Osteoblast (primary cell): Measurements from ENCODE around the gene CHSY3. TPM values are rescaled to one million over a fixed set of nuclear protein-coding genes. Genes with fewer than 3 reads are reported as not detected.
A peak's percentile ranks its signal among the peaks of the same experiment; 100 is the strongest.

Experiments used
- DNase-seq: peaks from one replicate; pipeline ENCODE4 v3.0.0; 2011; ENCODE audit warnings: low spot score, mixed read lengths; ENCODE audit not compliant: insufficient read length; ENCODE audit errors: missing footprints
- H2AFZ ChIP-seq: 2 replicates; pipeline ENCODE4 v1.6.0; 2011; ENCODE audit warnings: mild to moderate bottlenecking, low read length
- H3K27ac ChIP-seq: 2 replicates; pipeline ENCODE4 v1.5.1; 2011; ENCODE audit warnings: mild to moderate bottlenecking, low read depth, low read length, moderate library complexity
- H3K27me3 ChIP-seq: 2 replicates; pipeline ENCODE4 v1.6.0; 2012; ENCODE audit warnings: mild to moderate bottlenecking, control low read depth, inconsistent platforms, low read length, moderate library complexity; ENCODE audit not compliant: insufficient read depth
- H3K36me3 ChIP-seq: 2 replicates; pipeline ENCODE4 v1.5.1; 2011; ENCODE audit warnings: mild to moderate bottlenecking, low read length, control low read depth, moderate library complexity; ENCODE audit not compliant: insufficient read depth
- H3K4me1 ChIP-seq: 2 replicates; pipeline ENCODE4 v1.5.1; 2011; ENCODE audit warnings: mild to moderate bottlenecking, low read length, control low read depth, moderate library complexity; ENCODE audit not compliant: insufficient read depth
- H3K4me2 ChIP-seq: 2 replicates; pipeline ENCODE4 v1.6.0; 2011; ENCODE audit warnings: mild to moderate bottlenecking, low read length; ENCODE audit not compliant: insufficient read depth
- H3K4me3 ChIP-seq: fragments of 200-600 bp; sonication (generic); 3 replicates; pipeline ENCODE4 v1.5.1; 2012; ENCODE audit warnings: mild to moderate bottlenecking, low read length, inconsistent platforms; ENCODE audit not compliant: insufficient read depth
- H3K79me2 ChIP-seq: 2 replicates; pipeline ENCODE4 v1.6.0; 2012; ENCODE audit warnings: mild to moderate bottlenecking, low read length, control low read depth, inconsistent platforms; ENCODE audit not compliant: insufficient read depth
- H3K9me3 ChIP-seq: 2 replicates; pipeline ENCODE4 v1.5.1; 2011; ENCODE audit warnings: low read depth, low read length, control low read depth
- H4K20me1 ChIP-seq: 2 replicates; pipeline ENCODE4 v1.6.0; 2012; ENCODE audit warnings: mild to moderate bottlenecking, low read length, control low read depth; ENCODE audit not compliant: insufficient read depth
- CTCF ChIP-seq: IDR thresholded peaks from 2 replicates; pipeline ENCODE4 v1.5.1; 2011; ENCODE audit warnings: mild to moderate bottlenecking, low read depth, low read length, moderate library complexity; ENCODE audit errors: extremely low read depth
- total RNA-seq: library from RNA; depleted of rRNA; stranded (reverse); fragments of >200 nt; gene quantifications from 2 replicates; pipeline ENCODE4 v1.2.3, GENCODE V29; 2012

CHSY3 gene
- total RNA-seq, 1 donor = 12.3 TPM

- no peaks in the 10 kb centered on the region for H3K9me3 ChIP-seq
- H3K27me3 ChIP-seq = no peaks in the 10 kb centered on the region
- TF ChIP-seq CTCF = no peak
- H2AFZ ChIP-seq = no peak overlapping the region
- H3K36me3 ChIP-seq = no peaks in the 10 kb centered on the region
- no peak overlapping the region for H3K4me2 ChIP-seq
- no peaks in the 10 kb centered on the region for H3K4me1 ChIP-seq
- DNase-seq = no peak
- H4K20me1 ChIP-seq = no peaks in the 10 kb centered on the region
- H3K27ac ChIP-seq = no peak overlapping the region
- no peak overlapping the region for H3K4me3 ChIP-seq
- no peaks in the 10 kb centered on the region for H3K79me2 ChIP-seq
Observed at GRCh38 chr5:130171699-130172098, 267.4 kb downstream of the CHSY3 start.

- no peaks in the 10 kb centered on the region for H3K27me3 ChIP-seq
- no peaks in the 10 kb centered on the region for H3K79me2 ChIP-seq
- no peak overlapping the region for H3K4me3 ChIP-seq
- no peak for DNase-seq
- no peak overlapping the region for H2AFZ ChIP-seq
- TF ChIP-seq CTCF = no peak
- H3K27ac ChIP-seq = no peak overlapping the region
- peaks cover 4% of the 10 kb centered on the region for H3K4me1 ChIP-seq
- no peaks in the 10 kb centered on the region for H3K36me3 ChIP-seq
- no peaks in the 10 kb centered on the region for H3K9me3 ChIP-seq
- no peak overlapping the region for H3K4me2 ChIP-seq
- no peaks in the 10 kb centered on the region for H4K20me1 ChIP-seq
Observed at GRCh38 chr5:130183115-130183514, 278.9 kb downstream of the CHSY3 start.

- Histone ChIP-seq H4K20me1 (no peaks in the 10 kb centered on the region), H3K27me3 (no peaks in the 10 kb centered on the region), H3K36me3 (no peaks in the 10 kb centered on the region), H3K4me3 (no peak overlapping the region), H3K79me2 (no peaks in the 10 kb centered on the region), H3K4me1 (no peaks in the 10 kb centered on the region), H3K9me3 (no peaks in the 10 kb centered on the region), H2AFZ (no peak overlapping the region), H3K4me2 (no peak overlapping the region), H3K27ac (no peak overlapping the region)
- TF ChIP-seq CTCF = no peak
- DNase-seq = no peak
Observed at GRCh38 chr5:130189961-130190360, 285.7 kb downstream of the CHSY3 start.

- no peaks in the 10 kb centered on the region for H3K4me1 ChIP-seq
- no peak overlapping the region for H3K4me2 ChIP-seq
- H3K79me2 ChIP-seq = no peaks in the 10 kb centered on the region
- no peak overlapping the region for H3K4me3 ChIP-seq
- no peak overlapping the region for H3K27ac ChIP-seq
- H2AFZ ChIP-seq = no peak overlapping the region
- peak; percentile 33 for TF ChIP-seq CTCF
- H3K36me3 ChIP-seq = no peaks in the 10 kb centered on the region
- no peaks in the 10 kb centered on the region for H3K9me3 ChIP-seq
- H3K27me3 ChIP-seq = no peaks in the 10 kb centered on the region
- no peak for DNase-seq
- no peaks in the 10 kb centered on the region for H4K20me1 ChIP-seq
Observed at GRCh38 chr5:130198927-130199326, 294.7 kb downstream of the CHSY3 start.
